COLO829 (cell line): ENCODE results near the gene C2CD5.
"Not testable (repeated sequence)": the region's sequence is repeated elsewhere in the genome, so short reads cannot be mapped to it uniquely, and the experiment has no call there.

ENCODE experiments used
- DNase-seq: peaks from one replicate; pipeline ENCODE4 v3.0.0; 2012; ENCODE audit warnings: low spot score

Gene C2CD5

DNA sequence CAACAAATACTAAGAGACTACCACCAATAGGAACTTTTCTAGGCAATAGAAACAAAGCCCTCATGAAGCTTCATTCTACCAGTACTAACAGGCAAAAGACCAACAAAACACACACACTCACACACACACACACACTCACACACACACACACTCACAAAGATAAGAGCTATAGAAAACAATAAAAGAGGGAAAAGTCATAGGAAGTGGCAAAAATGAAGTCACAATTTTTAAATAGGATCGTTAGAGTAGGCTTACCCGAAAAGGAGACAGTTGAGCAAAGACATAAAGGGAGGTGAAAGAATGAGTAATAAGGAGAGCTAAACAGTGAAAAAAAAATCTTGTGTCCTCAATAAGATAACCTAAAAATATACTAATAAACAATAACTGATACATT lies 66.5 kb downstream of the C2CD5 start:
- DNase-seq, result no peak

DNA sequence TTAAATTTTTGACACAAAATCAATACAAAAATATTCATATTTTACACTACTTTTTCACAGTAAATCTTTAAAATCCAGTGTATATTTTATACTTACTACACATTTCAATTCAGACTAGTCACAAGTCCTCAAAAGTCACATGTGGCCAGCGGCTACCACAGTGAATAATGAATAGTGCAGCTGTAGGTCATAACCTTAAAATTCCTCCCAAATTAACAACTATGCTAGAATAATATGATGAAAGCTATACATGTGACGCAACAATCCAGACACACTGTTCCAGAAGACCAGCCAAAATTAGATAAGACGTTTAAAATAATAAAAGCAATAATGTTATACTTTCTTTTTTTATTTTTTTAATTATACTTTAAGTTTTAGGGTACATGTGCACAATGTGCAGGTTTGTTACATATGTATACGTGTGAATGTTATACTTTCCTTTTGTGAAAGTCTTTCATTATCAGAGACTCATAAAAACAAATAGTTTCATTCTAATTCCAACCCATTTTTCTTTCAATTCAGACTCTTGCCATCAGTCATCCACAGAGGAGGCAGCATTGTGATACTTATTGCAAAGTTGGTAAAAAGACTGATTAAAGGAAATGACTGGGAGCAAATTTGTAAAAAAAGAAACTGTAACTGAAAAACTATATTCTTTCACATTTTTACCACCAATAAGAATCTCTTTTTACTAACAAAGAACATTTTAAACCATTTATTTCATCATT lies 67.0 kb downstream of the C2CD5 start:
- DNase-seq, result peak; percentile 66

DNA sequence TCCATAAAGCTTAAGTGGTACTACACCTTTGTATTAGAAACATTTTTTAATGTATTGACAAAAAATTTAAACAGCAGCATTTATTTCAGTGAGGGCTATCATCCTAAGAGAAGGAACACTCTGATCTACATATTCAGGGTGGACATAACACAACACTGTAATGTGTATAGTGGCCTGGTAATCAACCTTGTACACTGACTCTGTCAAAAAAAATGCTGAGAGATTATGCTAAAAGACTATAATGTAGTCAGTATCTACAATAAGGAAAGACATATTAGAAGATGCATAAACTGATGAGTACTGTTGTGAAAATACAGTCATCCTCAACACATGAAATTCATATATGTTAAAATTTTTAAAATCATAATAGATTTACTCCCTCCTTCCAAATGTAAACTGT lies 68.2 kb downstream of the C2CD5 start:
- no peak for DNase-seq

DNA sequence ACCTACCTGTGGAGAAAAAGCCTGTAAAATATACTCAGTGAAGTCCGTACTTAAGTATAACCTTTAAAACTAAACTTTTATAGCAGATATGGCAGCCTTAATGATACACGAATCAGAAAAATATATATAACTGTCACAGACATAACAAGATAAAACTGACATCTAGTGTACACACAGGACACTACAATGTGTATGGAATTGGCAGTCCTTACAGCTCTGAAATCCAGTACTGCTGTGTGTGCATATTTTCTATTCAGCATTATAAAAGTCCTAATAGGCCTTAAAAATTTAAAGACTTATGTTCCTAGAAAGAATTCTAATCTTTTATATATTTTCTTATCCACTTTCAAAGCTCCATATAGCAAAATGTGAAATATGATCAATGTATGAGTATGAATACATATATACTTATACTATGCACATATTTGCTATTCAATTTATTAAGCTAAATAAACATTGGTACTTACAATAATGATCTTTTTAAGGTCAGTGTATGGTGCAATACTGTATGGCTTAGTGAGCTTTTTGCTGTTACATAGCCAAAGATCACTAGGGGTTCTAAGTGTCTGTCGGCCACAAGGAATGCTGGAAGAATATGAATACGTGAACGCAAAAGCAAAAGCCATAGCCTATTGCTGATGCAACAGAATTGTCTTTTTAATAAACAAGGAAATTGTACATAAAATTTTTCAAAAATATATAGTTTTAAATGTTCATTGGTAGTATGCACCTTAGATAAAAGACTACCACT lies 69.2 kb downstream of the C2CD5 start:
- DNase-seq, result no peak

DNA sequence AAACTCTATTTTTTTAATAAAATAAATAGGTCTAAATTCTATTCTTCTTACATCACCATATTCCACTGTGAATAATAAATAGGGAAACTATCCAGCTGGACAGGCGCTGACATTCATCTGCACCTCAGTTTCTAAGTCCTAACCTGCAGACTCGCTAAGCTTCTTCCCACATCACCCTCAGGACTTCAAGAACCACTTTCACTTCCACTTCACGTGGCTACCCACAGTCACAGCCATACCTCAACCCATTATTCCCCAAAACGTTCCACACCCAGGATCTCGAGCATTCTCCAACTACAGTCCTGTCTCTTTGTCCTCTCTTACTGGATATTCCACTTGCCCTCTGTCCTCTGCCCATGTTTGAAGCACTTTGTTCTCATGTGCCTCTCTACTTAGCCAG lies 71.1 kb downstream of the C2CD5 start:
- DNase-seq, result no peak

DNA sequence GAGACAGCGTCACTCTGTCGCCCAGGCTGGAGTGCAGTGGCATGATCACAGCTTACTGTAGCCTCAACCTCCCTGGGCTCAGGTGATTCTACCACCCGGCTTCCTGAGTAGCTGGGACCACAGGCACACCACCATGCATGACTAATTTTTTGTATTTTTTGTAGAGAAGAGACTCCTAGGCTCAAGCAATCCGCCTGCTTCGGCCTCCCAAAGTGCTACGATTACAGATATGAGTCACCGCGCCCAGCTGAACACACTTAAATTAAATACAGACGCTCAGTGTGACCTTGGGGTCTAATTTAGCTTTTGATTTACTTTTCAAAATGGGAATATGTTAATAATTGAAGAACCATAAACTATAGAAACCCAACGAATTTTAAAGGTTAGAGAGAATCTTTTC lies 77.2 kb downstream of the C2CD5 start:
- DNase-seq, result no peak

DNA sequence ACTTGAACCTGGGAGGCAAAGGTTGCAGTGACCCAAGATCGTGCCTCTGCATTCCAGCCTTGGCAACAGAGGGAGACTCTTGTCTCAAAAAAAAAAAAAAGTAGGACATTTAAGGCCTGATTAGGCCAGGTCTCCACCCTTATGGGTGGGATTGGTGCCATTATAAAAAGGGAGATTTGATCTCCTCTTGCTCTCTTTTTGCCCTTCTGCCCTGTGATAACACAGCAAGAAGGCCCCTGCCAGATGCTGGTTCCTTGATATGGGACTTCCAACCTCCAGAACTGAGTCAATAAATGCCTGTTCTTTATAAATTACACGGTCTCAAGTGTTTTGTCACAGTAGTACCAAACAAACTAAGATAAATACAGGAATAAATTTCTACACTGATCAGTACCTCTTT lies 81.0 kb downstream of the C2CD5 start:
- DNase-seq, result no peak

DNA sequence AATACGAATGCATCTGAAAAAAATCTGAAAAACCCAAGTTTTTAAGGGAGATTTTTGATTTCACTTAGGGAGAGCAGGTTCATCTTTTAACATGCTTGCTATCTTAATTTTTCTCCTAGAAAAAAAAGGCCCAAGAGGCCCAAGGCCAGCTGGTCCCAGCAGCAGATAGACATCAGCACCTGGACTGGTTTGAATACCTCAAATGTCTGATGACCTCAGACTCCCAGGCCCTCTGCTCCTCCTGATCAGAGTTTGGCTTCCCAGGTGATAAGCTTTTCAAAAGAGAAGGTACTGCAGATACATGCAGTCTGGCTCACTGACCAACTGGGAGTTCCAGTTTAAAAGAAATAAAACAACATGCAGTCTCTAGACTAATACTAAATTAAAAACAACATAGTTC lies 82.6 kb downstream of the C2CD5 start:
- no peak for DNase-seq

DNA sequence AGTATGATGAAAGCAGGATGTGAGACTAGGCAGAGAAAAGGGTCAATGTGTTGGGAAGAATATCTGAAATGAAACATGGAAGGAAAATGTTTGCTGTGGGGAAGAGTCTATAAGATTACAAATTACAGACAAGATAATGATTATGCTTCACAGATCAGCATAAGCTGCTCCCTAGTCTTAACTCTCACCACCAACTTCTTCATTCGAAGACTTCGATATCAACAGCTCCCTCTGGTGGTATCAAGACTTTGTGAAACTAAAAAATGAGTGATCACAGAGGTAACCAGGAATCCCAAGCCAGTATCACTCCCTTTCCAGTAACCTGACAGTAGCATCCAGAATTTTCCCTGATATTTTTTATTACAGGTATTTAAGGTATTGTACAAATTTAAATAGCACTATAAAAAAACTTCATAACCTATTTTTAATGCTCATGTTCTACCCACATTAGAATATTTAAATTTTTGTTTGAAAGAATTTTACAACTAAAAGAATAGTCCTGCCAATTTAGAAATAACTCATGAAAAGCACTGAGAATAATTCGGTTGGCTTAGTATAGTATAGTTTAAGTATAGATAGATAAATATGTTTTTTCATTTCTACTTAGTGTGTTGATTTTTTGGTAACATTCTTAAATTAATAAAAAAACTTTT lies 84.4 kb downstream of the C2CD5 start:
- DNase-seq, result peak; percentile 31

DNA sequence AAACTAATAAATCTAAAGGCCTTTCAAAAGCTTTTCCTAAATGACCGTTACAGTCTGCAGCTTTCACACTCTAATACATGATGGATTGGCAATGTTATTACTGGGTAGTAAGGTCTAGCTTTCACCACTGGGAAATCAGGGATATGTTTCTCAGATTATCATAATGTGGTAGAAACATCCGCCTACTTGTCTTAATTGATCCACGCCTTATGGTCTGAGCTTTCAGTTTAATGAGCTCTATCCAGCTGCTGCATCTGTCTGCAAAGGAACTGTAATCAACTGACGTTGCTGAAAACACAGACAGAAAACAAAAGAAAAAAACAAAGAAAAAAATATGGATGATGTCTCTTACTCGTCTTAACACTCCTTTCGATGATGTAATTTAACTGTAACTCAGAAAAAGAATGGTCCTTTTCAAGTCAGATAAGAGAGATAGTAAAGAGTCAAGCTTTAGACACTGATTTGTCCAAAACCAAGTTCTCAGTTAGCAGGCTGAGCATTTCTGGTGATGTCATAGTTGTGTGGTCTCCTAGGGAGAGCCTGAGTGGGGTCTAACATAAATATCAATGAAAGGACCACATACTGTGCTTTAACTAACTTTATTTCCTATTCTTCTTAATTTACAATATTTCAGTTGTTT lies 85.9 kb downstream of the C2CD5 start:
- no peak for DNase-seq

DNA sequence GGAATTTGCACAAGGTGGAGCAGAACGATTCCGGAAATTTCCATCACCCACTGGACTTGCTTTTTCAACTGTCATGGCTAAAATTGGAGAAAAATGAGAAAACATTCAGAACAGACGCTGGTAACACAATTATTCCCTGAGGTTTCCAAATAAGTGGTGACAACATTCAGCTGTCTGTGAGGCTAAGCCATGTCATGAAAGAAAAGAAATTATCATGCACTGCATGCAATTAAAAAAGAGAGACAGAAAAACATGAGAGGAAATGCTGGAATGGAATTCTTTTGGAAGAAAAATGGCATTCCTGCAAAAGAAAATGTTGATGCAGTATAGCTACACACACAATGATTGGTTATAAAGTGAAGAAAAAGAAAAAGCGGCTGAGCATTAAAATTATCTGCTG lies 87.3 kb downstream of the C2CD5 start:
- no peak for DNase-seq

DNA sequence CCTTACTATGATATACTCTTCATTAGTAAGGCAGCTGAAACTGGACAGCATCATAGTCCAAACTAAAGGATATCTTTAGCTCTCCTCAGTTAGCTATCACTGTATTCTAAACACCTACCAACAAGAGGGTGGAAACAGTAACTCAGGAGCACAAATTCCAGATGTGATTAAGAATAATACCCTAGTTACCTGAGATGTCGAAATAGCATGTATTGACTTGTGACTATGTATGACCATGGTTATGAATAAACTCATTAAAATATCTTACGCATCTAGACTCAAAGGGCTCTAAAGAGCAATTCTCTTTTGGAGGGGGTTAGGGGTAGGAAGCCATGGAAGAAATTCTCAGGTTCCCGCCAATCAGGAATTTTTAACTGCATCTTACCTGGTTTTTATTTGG lies 90.8 kb downstream of the C2CD5 start:
- DNase-seq, result no peak

DNA sequence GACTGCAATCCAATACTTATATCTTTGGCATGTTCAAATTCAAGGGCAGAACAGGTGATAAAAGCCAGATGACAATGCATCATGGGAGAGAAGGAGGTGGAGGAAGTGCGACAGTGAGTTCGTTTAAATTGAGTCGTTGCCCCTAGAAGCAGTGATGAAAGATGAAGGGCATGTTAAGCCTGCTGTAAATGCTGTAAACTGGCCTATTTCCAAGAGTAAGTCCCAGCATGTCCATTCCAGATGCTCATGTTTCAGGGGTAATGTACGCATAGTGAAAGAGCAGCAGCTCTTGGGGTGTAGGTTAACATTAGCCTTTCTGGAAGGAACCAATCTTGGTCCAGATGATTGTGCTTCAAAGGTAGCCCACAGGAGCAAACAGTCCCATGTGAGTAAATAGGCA lies 97.1 kb downstream of the C2CD5 start:
- no peak for DNase-seq

DNA sequence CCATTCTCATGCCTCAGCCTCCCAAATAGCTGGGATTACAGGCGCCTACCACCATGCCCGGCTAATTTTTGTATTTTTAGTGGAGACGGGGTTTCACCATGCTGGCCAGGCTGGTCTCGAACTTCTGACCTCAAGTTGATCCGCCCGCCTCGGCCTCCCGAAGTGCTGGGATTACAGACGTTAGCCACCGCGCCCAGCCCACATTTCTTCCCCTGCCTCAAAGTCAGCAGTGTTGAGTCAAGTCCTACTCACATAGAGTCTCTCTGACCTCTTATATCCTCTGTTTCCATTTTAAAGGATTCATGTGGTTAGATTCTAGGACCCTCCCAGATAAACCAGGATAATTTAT lies 100.1 kb downstream of the C2CD5 start:
- not testable (repeated sequence) for DNase-seq

DNA sequence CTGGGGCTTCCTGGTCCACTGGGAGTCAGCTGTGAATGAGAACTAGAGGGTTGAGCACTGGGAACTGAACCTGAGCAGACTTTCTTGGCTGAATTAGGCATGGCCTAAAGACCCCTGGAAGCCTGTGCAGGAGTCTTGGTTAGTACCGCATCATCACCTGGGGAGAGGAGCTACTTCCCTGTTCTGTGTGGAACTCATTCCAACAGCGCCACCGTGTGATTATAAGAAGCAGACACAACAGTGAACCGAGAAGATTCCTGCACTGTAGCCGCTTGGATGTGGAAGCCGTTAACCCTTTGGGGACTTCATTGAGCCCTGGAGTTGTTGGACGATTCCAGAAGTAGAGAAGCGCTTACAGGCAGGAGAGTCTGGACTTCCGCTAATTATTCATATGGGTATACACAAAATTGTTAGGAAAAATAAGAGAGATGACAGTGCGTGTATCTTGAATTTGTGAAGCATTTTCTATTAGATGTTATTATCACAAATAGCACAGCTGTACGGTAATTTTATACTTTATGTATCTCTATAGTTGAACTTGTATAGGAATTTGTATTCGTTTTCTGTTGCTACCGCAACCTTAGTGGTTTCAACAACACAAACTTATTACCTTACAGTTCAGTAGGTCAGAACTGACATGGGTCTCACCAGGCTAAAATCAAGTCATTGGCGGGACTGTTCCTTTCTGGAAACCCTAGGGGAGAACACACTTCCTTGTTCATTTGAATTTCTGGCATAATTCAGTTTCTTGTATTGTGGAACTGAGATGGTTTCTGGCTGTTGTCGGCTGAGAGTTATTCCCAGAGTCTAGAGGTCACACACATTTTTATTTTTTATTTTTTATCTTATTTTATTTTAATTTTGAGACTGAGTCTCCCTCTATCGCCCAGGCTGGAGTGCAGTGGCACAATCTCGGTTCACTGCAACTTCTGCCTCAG lies 100.7 kb downstream of the C2CD5 start:
- peak; percentile 78 for DNase-seq

DNA sequence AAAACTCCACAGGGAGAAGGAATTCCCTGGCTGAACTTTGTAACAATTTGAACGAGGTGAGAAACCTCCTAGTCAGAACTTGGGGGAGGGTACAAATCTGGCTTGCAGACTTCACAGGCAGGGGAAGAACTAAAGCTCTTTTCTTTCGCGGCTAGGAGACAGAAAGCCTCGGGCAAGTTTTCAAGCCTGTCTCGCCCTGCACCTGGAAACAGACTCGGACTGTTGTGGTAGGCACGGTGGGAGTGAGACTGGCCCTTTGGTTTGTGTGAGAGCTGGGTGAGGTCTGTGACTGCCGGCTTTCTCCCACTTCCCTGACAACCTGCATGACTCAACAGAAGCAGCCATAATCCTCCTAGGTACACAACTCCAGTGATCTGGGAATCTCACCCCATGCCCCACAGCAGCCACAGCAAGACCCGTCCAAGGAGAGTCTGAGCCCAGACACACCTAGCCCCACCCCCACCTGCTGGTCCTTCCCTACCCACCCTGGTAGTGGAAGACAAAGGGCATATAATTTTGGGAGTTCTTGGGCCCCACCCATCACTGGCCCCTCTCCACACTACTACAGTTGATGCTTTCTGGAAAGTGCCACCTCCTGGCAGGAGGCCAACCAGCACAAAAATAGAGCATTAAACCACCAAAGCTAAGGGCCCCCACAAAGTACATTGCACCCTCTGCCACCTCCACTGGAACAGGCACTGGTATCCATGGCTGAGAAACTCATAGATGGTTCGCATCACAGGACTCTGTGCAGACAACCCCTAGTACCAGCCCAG lies 107.1 kb downstream of the C2CD5 start:
- peak; percentile 47 for DNase-seq

DNA sequence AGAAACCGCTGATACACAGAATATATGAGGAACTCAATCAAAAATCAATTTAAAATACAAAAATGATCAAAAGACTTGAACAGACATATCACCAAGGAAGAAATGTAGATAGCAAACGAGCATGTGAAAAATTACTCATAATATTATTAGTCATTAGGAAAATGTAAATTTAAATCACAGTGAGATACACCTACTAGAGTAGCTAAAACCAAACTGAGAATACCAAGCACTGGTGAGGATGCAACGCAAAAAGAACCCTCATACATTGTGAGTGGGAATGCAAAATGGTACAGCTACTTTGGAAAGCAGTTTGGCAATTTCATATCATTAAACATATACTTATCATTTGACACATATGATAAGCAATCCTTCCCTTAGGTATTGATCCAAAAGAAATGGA lies 108.8 kb downstream of the C2CD5 start:
- no peak for DNase-seq

DNA sequence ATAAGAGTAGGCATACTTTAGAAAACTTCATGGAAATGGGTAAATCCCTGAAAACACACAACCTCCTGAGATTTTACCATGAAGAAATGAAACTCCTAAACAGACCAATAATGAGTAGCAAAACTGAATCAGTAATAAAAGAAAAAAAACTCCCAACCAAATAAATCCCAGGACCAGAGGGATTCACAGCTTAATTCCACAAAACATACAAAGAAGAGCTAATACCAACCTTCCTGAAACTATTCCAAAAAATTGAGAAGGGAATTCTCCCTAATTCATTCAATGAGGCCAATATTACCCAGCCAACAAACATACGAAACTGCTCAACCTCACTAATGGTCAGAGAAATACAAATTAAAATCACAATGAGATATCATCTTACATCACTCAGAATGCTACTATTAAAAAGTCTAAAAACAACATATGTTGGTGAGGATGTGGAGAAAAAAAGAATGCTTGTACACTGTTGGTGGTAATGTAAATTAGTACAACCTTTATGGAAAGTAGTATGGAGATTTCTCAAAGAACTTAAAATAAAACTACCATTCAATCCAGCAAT lies 112.6 kb downstream of the C2CD5 start:
- no peak for DNase-seq

DNA sequence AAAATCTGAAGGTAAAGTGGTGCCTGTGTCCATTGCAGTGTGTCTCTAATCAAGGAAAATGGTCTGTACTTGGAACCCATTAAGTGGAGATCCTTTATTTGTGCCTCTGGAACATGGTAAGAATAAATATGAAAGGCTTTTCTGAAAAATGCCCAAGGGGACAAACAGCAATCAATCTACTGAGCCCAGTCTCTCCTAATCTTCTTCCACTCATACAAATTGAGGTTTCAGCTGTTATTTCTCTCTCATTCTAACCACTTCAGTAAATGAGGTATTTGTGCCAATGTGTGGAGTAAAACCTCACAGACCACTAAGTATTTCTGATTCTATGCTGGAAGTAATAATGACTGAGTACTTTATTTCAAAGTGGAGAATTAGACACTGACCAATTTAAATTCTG lies 127.5 kb downstream of the C2CD5 start:
- no peak for DNase-seq
